GM12892 (cell line): ENCODE results near the gene DENND1B.

Experiments
- POLR2A ChIP-seq: IDR thresholded peaks from 2 replicates; pipeline ENCODE4 v1.6.1; 2011; ENCODE audit warnings: low read depth, low read length, control low read depth
- POLR2AphosphoS5 ChIP-seq: IDR thresholded peaks from 2 replicates; pipeline ENCODE4 v1.6.1; 2011; ENCODE audit warnings: low read depth, low read length, control low read depth

- TF ChIP-seq POLR2AphosphoS5 (no peak), POLR2A (no peak)
These were observed 312.1 kb downstream of the DENND1B start for GRCh38 chr1:197463142-197463541.
